Fibroblast of villous mesenchyme (primary cell): ENCODE data around the gene CFAP91. TPM values are rescaled to one million over a fixed set of nuclear protein-coding genes. Genes with fewer than 3 reads are reported as not detected.

Source experiments
- DNase-seq: peaks from one replicate; pipeline ENCODE4 v3.0.0-alpha.2; 2010; ENCODE audit warnings: low read depth
- H3K4me3 ChIP-seq: 2 replicates; pipeline ENCODE4 v1.5.1; 2011; ENCODE audit warnings: low read depth, mild to moderate bottlenecking, low read length
- total RNA-seq: library from RNA; depleted of rRNA; stranded (reverse); fragments of >200 nt; gene quantifications from 2 replicates; pipeline ENCODE4 v1.2.3, GENCODE V29; 2012
- TF ChIP-seq, protein P1 (sequence below): IDR thresholded peaks from 2 replicates; pipeline ENCODE4 v1.5.1; 2012; ENCODE audit warnings: low read depth, mild to moderate bottlenecking, low read length; ENCODE audit not compliant: insufficient read depth

The CFAP91 gene
- total RNA-seq, 1 donor: 0.43 TPM

GRCh38 chr3:119700269-119700919 is 2.4 kb upstream of the CFAP91 start:
- no peak overlapping the region for H3K4me3 ChIP-seq
- TF ChIP-seq, protein P1, sequence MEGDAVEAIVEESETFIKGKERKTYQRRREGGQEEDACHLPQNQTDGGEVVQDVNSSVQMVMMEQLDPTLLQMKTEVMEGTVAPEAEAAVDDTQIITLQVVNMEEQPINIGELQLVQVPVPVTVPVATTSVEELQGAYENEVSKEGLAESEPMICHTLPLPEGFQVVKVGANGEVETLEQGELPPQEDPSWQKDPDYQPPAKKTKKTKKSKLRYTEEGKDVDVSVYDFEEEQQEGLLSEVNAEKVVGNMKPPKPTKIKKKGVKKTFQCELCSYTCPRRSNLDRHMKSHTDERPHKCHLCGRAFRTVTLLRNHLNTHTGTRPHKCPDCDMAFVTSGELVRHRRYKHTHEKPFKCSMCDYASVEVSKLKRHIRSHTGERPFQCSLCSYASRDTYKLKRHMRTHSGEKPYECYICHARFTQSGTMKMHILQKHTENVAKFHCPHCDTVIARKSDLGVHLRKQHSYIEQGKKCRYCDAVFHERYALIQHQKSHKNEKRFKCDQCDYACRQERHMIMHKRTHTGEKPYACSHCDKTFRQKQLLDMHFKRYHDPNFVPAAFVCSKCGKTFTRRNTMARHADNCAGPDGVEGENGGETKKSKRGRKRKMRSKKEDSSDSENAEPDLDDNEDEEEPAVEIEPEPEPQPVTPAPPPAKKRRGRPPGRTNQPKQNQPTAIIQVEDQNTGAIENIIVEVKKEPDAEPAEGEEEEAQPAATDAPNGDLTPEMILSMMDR: no peak
- DNase-seq: peak; percentile 3

DNA sequence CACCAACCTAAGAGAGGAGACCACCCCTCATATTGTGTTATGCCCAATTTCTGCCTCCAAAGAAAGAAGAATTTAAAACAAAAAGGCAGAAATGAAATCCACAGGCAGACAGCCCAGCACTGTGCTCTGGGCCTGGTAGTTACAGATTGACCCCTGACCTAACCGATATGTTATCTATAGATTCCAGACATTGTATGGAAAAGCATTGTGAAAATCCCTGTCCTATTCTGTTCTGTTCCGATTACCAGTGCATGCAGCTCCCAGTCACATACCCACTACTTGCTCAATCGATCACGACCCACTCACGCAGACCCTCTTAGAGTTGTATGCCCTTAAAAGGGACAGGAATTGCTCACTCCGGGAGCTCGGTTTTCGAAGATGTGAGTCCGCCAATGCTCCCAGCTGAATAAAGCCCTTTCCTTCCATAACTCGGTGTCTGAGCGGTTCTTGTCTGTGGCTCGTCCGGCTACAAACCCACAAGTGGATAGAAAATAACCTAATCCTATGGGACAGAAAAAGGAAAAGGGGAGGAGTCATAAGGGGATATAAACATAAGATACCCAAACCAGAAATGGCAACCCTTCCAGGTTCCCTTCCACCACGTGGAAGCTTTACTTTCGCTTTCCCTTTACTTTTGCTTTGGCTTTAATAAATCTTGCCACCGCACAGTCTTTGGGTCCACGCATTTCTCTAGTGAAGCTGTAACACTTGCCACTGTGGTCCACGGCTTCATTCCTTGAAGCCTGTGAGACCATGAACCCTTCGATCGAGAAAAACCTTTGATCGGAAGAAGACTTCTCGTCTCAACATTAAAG is 1.7 kb upstream of the CFAP91 start:
- no peak overlapping the region for H3K4me3 ChIP-seq
- TF ChIP-seq, protein P1: no peak
- DNase-seq: no peak

- DNase-seq: peak; percentile 59
- TF ChIP-seq, protein P1: no peak
- no peak overlapping the region for H3K4me3 ChIP-seq
Observed at GRCh38 chr3:119703820-119704531, 1.2 kb downstream of the CFAP91 start.

- TF ChIP-seq, protein P1: no peak
- DNase-seq: no peak
- no peak overlapping the region for H3K4me3 ChIP-seq
Observed at GRCh38 chr3:119715105-119715504, 12.3 kb downstream of the CFAP91 start.

GRCh38 chr3:119716998-119717397 is 14.2 kb downstream of the CFAP91 start:
- DNase-seq: no peak
- TF ChIP-seq, protein P1: no peak
- H3K4me3 ChIP-seq: no peak overlapping the region

- no peak for DNase-seq
- TF ChIP-seq, protein P1: no peak
- no peak overlapping the region for H3K4me3 ChIP-seq
Observed at GRCh38 chr3:119717520-119717919, 14.7 kb downstream of the CFAP91 start.
